Panc1 (cell line): ENCODE measurements around the gene CNN3.

Source experiments
- POLR2AphosphoS5 ChIP-seq: IDR thresholded peaks from 2 replicates; pipeline ENCODE4 v1.6.1; 2012; ENCODE audit warnings: mild to moderate bottlenecking, low read depth, low read length, moderate library complexity
- TF ChIP-seq, protein P1 (sequence below): fragments of 450-650 bp; IDR thresholded peaks from 2 replicates; pipeline ENCODE4 v1.5.1; 2017; ENCODE audit warnings: mild to moderate bottlenecking

DNA sequence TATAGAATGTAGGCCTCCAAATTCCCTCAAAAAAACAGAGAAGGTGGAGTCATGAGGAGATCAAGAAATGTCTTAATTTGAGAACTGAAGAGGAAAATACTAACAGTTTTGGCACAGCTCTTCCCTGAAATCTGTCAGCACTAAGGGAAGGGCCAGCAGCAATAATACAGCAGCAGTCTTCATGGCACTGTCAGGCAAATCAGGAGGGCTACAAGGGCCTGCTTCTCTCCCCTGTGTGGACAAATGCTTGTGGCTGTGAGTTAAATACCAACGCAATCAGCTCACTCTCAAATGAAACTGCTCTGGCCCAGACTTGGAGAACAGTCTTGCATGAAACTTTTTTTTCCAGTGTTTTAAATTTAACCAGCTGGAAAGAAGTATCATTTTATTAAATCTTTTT, 20.5 kb upstream of the CNN3 start:
- TF ChIP-seq, protein P1, sequence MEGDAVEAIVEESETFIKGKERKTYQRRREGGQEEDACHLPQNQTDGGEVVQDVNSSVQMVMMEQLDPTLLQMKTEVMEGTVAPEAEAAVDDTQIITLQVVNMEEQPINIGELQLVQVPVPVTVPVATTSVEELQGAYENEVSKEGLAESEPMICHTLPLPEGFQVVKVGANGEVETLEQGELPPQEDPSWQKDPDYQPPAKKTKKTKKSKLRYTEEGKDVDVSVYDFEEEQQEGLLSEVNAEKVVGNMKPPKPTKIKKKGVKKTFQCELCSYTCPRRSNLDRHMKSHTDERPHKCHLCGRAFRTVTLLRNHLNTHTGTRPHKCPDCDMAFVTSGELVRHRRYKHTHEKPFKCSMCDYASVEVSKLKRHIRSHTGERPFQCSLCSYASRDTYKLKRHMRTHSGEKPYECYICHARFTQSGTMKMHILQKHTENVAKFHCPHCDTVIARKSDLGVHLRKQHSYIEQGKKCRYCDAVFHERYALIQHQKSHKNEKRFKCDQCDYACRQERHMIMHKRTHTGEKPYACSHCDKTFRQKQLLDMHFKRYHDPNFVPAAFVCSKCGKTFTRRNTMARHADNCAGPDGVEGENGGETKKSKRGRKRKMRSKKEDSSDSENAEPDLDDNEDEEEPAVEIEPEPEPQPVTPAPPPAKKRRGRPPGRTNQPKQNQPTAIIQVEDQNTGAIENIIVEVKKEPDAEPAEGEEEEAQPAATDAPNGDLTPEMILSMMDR = no peak
- TF ChIP-seq POLR2AphosphoS5 = no peak
